Stimulated activated CD8-positive, alpha-beta memory T cell treated with anti-CD3 and anti-CD28 coated beads, Interleukin-2, amount 100 ng/mL, for 1 hour (primary cell): ENCODE measurements around the gene METTL16.

Experiments
- DNase-seq, 2 donors: peaks; one replicate each; pipeline ENCODE4 v3.0.0-alpha.2; 2020; ENCODE audit warnings: low read depth in 2 of 2

Gene METTL16

GRCh38 chr17:2380950-2381649 lies 130.6 kb downstream of the METTL16 start:
- DNase-seq, result no peak

GRCh38 chr17:2380226-2380922 lies 131.3 kb downstream of the METTL16 start:
- no peak for DNase-seq

- no peak for DNase-seq
Observed at GRCh38 chr17:2379489-2380225, 132.0 kb downstream of the METTL16 start.

GRCh38 chr17:2378905-2379304 lies 132.8 kb downstream of the METTL16 start:
- DNase-seq, result no peak

GRCh38 chr17:2377659-2378058 lies 134.0 kb downstream of the METTL16 start:
- DNase-seq, result no peak

GRCh38 chr17:2376107-2376506 lies 135.6 kb downstream of the METTL16 start:
- DNase-seq, result no peak

GRCh38 chr17:2375406-2375805 lies 136.3 kb downstream of the METTL16 start:
- DNase-seq, result no peak

- DNase-seq, result no peak
Observed at GRCh38 chr17:2374549-2375285, 137.0 kb downstream of the METTL16 start.

- no peak for DNase-seq
Observed at GRCh38 chr17:2373179-2373578, 138.5 kb downstream of the METTL16 start.

- no peak for DNase-seq
Observed at GRCh38 chr17:2372681-2373080, 139.0 kb downstream of the METTL16 start.

- DNase-seq, result no peak
Observed at GRCh38 chr17:2372180-2372579, 139.5 kb downstream of the METTL16 start.

GRCh38 chr17:2371183-2372130 lies 140.2 kb downstream of the METTL16 start:
- no peak for DNase-seq

- DNase-seq, result no peak
Observed at GRCh38 chr17:2370211-2370589, 141.5 kb downstream of the METTL16 start.

GRCh38 chr17:2369551-2370210 lies 142.0 kb downstream of the METTL16 start:
- no peak for DNase-seq

GRCh38 chr17:2369039-2369438 lies 142.6 kb downstream of the METTL16 start:
- DNase-seq, result no peak

- no peak for DNase-seq
Observed at GRCh38 chr17:2368359-2368758, 143.3 kb downstream of the METTL16 start.

GRCh38 chr17:2366747-2367494 lies 144.8 kb downstream of the METTL16 start:
- DNase-seq, result no peak
